ENCODE results near the gene RMP24.
A peak's percentile ranks its signal among the peaks of the same experiment; 100 is the strongest.

The RMP24 gene

GRCh38 chr18:35983147-35983546 lies 10.7 kb downstream of the RMP24 start:
- Histone ChIP-seq H3K4me3 (ENCODE audit: low read depth, low read length) (no peak overlapping the region), H3K27me3 (ENCODE audit: control insufficient read depth, insufficient read depth, low read length) (no peaks in the 10 kb centered on the region), H3K9me3 (ENCODE audit: control insufficient read depth in 2 of 2, low read length in 2 of 2) (no peaks in the 10 kb centered on the region), H3K27ac (ENCODE audit: insufficient read depth, low read length, poor library complexity, severe bottlenecking) (no peak overlapping the region), H3K36me3 (ENCODE audit: control insufficient read depth, insufficient read depth, low read length) (peaks cover 43% of the 10 kb centered on the region), H3K4me1 (ENCODE audit: control insufficient read depth, insufficient read depth, low read length, poor library complexity, severe bottlenecking) (no peaks in the 10 kb centered on the region)
- H3K27ac Mint-ChIP-seq = peak overlapping the region in 1 of 3 donors; percentile 8
- DNase-seq (no peak), ATAC-seq (ENCODE audit: low read depth in 2 of 2) (no peak)
- H3K4me1 Mint-ChIP-seq = peaks cover 0 to 5% (median 2%) of the 10 kb centered on the region in 4 donors
- peaks cover 0 to 3% (median 0%) of the 10 kb centered on the region in 7 donors for H3K9me3 Mint-ChIP-seq
- H3K36me3 Mint-ChIP-seq = peaks cover 51% of the 10 kb centered on the region
- H3K4me3 Mint-ChIP-seq = no peak overlapping the region
- H3K27me3 Mint-ChIP-seq = no peaks in the 10 kb centered on the region

DNA sequence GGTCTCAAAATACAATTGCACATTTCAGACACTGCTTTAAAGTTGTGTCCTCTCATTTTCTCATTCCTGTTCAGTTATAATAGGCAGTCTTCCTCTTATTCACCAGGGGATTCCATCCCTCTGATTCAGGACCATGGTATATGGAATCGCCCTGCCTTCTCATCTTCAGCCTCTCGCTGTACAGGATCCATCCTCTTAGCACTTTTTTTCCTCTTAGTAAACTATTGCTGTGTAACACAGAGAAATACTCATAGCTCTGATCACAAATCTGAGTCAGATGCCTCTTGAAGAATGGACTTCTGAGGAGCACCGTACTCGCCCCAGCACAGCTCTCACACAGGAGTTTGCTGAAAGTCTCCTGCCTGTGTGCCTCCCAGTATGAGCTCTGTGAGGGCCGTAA lies 11.3 kb downstream of the RMP24 start:
- Histone ChIP-seq H3K27me3 (ENCODE audit: control insufficient read depth, insufficient read depth, low read length) (no peaks in the 10 kb centered on the region), H3K9me3 (ENCODE audit: control insufficient read depth in 2 of 2, low read length in 2 of 2) (no peaks in the 10 kb centered on the region), H3K36me3 (ENCODE audit: control insufficient read depth, insufficient read depth, low read length) (peaks cover 41% of the 10 kb centered on the region), H3K4me3 (ENCODE audit: low read depth, low read length) (no peak overlapping the region), H3K27ac (ENCODE audit: insufficient read depth, low read length, poor library complexity, severe bottlenecking) (no peak overlapping the region), H3K4me1 (ENCODE audit: control insufficient read depth, insufficient read depth, low read length, poor library complexity, severe bottlenecking) (no peaks in the 10 kb centered on the region)
- Mint-ChIP-seq H3K9me3 (peaks cover 0 to 3% (median 0%) of the 10 kb centered on the region in 7 donors), H3K36me3 (peaks cover 47% of the 10 kb centered on the region), H3K4me3 (no peak overlapping the region), H3K27me3 (no peaks in the 10 kb centered on the region), H3K27ac (no peak overlapping the region), H3K4me1 (peaks cover 0 to 5% (median 2%) of the 10 kb centered on the region in 4 donors)
- DNase-seq (no peak), ATAC-seq (ENCODE audit: low read depth in 2 of 2) (no peak)

DNA sequence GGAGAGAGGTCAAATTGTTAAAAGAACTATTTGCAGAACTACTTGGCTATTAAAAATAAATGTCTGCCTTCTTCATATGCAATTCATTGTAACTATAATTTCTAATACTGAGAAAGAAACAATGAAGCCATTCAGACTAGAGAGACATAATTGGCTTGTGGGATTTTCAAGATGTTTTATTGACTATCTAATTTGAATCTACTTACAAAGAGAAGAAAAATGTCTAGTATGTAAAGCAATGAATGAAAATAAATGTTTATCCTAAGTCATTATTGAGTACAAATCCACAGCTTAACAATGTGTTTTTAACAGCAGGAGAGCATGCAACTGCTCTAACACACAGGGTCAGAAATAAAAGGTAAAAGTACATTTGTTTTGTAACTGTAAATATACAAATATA lies 19.2 kb downstream of the RMP24 start:
- no peaks in the 10 kb centered on the region for H3K27me3 ChIP-seq (ENCODE audit: control insufficient read depth, insufficient read depth, low read length)
- Mint-ChIP-seq H3K4me1 (no peaks in the 10 kb centered on the region), H3K36me3 (peaks cover 17% of the 10 kb centered on the region), H3K4me3 (no peak overlapping the region), H3K9me3 (no peaks in the 10 kb centered on the region), H3K27ac (no peak overlapping the region), H3K27me3 (no peaks in the 10 kb centered on the region)
- no peak overlapping the region for H3K4me3 ChIP-seq (ENCODE audit: low read depth, low read length)
- H3K36me3 ChIP-seq (ENCODE audit: control insufficient read depth, insufficient read depth, low read length) = peaks cover 21% of the 10 kb centered on the region
- DNase-seq (no peak), ATAC-seq (ENCODE audit: low read depth in 2 of 2) (no peak)
- H3K4me1 ChIP-seq (ENCODE audit: control insufficient read depth, insufficient read depth, low read length, poor library complexity, severe bottlenecking) = no peaks in the 10 kb centered on the region
- H3K9me3 ChIP-seq (ENCODE audit: control insufficient read depth in 2 of 2, low read length in 2 of 2) = no peaks in the 10 kb centered on the region
- no peak overlapping the region for H3K27ac ChIP-seq (ENCODE audit: insufficient read depth, low read length, poor library complexity, severe bottlenecking)

DNA sequence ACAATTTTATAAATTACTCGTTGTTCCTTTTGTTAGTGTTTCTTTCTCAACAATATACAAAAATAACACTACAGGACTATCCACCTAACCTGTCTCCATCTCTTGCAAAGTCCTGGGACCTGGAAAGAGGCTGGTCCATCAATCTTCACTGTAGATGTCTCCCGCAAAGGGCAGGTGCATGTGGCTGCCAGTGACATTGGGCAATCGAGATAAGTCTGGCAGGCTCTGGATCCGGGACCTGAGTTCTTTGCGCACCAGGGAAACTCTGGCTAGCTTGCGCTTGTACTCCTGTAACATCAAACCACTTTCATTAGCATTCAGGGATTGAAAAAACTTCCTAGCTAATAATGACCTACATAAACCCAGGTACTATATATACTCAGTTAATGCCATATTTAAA lies 20.5 kb downstream of the RMP24 start:
- Histone ChIP-seq H3K9me3 (ENCODE audit: control insufficient read depth in 2 of 2, low read length in 2 of 2) (no peaks in the 10 kb centered on the region), H3K36me3 (ENCODE audit: control insufficient read depth, insufficient read depth, low read length) (peaks cover 17% of the 10 kb centered on the region), H3K4me1 (ENCODE audit: control insufficient read depth, insufficient read depth, low read length, poor library complexity, severe bottlenecking) (no peaks in the 10 kb centered on the region), H3K4me3 (ENCODE audit: low read depth, low read length) (no peak overlapping the region), H3K27me3 (ENCODE audit: control insufficient read depth, insufficient read depth, low read length) (no peaks in the 10 kb centered on the region), H3K27ac (ENCODE audit: insufficient read depth, low read length, poor library complexity, severe bottlenecking) (no peak overlapping the region)
- H3K27ac Mint-ChIP-seq = no peak overlapping the region
- H3K36me3 Mint-ChIP-seq = peaks cover 11% of the 10 kb centered on the region
- H3K4me1 Mint-ChIP-seq = no peaks in the 10 kb centered on the region
- ATAC-seq (ENCODE audit: low read depth in 2 of 2) = no peak
- no peaks in the 10 kb centered on the region for H3K9me3 Mint-ChIP-seq
- no peak for DNase-seq
- no peaks in the 10 kb centered on the region for H3K27me3 Mint-ChIP-seq
- H3K4me3 Mint-ChIP-seq = no peak overlapping the region

DNA sequence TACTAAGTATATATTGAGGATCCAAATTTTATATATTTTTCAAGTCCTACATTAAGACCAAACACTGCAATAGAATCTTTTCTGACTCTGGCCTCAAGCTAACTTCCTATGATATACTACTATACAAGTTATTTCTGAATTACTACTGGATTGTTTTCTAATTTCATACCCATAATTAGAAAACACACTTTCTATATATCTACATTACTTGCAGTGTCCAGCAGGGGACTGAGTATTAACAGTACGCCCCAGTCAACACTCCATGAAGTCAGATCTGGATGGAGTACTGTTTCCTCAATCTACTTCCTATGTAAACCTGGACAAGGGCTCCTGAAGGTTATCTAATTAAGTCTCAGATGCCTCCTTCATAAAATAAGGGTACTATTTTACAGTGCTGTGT lies 26.5 kb downstream of the RMP24 start:
- H3K4me3 Mint-ChIP-seq = no peak overlapping the region
- no peaks in the 10 kb centered on the region for H3K36me3 ChIP-seq (ENCODE audit: control insufficient read depth, insufficient read depth, low read length)
- ATAC-seq (ENCODE audit: low read depth in 2 of 2) = no peak
- H3K27ac ChIP-seq (ENCODE audit: insufficient read depth, low read length, poor library complexity, severe bottlenecking) = no peak overlapping the region
- H3K27me3 ChIP-seq (ENCODE audit: control insufficient read depth, insufficient read depth, low read length) = no peaks in the 10 kb centered on the region
- no peaks in the 10 kb centered on the region for H3K4me1 ChIP-seq (ENCODE audit: control insufficient read depth, insufficient read depth, low read length, poor library complexity, severe bottlenecking)
- H3K27me3 Mint-ChIP-seq = no peaks in the 10 kb centered on the region
- DNase-seq = no peak
- H3K27ac Mint-ChIP-seq = no peak overlapping the region
- H3K9me3 Mint-ChIP-seq = no peaks in the 10 kb centered on the region
- no peak overlapping the region for H3K4me3 ChIP-seq (ENCODE audit: low read depth, low read length)
- H3K9me3 ChIP-seq (ENCODE audit: control insufficient read depth in 2 of 2, low read length in 2 of 2) = no peaks in the 10 kb centered on the region
- no peaks in the 10 kb centered on the region for H3K36me3 Mint-ChIP-seq
- peaks cover 0 to 7% (median 2%) of the 10 kb centered on the region in 4 donors for H3K4me1 Mint-ChIP-seq

- H3K27me3 Mint-ChIP-seq = no peaks in the 10 kb centered on the region
- no peaks in the 10 kb centered on the region for H3K36me3 ChIP-seq (ENCODE audit: control insufficient read depth, insufficient read depth, low read length)
- H3K36me3 Mint-ChIP-seq = no peaks in the 10 kb centered on the region
- no peaks in the 10 kb centered on the region for H3K27me3 ChIP-seq (ENCODE audit: control insufficient read depth, insufficient read depth, low read length)
- H3K27ac Mint-ChIP-seq = no peak overlapping the region
- H3K9me3 Mint-ChIP-seq = no peaks in the 10 kb centered on the region
- ATAC-seq (ENCODE audit: low read depth in 2 of 2) = no peak
- no peak overlapping the region for H3K4me3 ChIP-seq (ENCODE audit: low read depth, low read length)
- peaks cover 0 to 7% (median 2%) of the 10 kb centered on the region in 4 donors for H3K4me1 Mint-ChIP-seq
- H3K9me3 ChIP-seq (ENCODE audit: control insufficient read depth in 2 of 2, low read length in 2 of 2) = no peaks in the 10 kb centered on the region
- H3K27ac ChIP-seq (ENCODE audit: insufficient read depth, low read length, poor library complexity, severe bottlenecking) = no peak overlapping the region
- H3K4me1 ChIP-seq (ENCODE audit: control insufficient read depth, insufficient read depth, low read length, poor library complexity, severe bottlenecking) = no peaks in the 10 kb centered on the region
- H3K4me3 Mint-ChIP-seq = no peak overlapping the region
- no peak for DNase-seq
Observed at GRCh38 chr18:35999925-36000324, 27.4 kb downstream of the RMP24 start.

GRCh38 chr18:36006997-36007396 lies 34.5 kb downstream of the RMP24 start:
- peaks cover 0 to 4% (median 0%) of the 10 kb centered on the region in 4 donors for H3K4me1 Mint-ChIP-seq

DNA sequence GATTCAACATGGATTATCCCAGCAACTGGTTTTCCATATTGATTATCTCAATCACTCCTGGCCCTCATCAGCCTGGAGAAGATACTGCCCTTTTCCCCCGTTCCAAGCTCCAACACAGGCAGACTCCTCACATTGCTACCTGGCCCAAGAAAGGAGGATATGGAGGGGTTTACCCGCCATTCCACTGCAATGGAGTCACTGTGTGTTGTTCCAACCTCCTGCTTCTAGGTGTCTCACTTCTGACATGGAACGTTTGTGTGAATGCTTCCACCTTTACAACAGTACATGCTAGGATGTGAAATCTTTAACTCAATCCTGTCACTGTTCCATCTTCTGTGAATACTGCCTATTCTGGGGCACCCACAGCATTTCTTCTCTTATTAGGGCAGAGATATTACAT lies 36.7 kb downstream of the RMP24 start:
- Histone ChIP-seq H3K4me3 (ENCODE audit: low read depth, low read length) (no peak overlapping the region), H3K36me3 (ENCODE audit: control insufficient read depth, insufficient read depth, low read length) (no peaks in the 10 kb centered on the region), H3K9me3 (ENCODE audit: control insufficient read depth in 2 of 2, low read length in 2 of 2) (no peaks in the 10 kb centered on the region), H3K27ac (ENCODE audit: insufficient read depth, low read length, poor library complexity, severe bottlenecking) (no peak overlapping the region), H3K27me3 (ENCODE audit: control insufficient read depth, insufficient read depth, low read length) (no peaks in the 10 kb centered on the region), H3K4me1 (ENCODE audit: control insufficient read depth, insufficient read depth, low read length, poor library complexity, severe bottlenecking) (no peaks in the 10 kb centered on the region)
- ATAC-seq (ENCODE audit: low read depth in 2 of 2) (no peak), DNase-seq (no peak)
- Mint-ChIP-seq H3K4me1 (peaks cover 0 to 2% (median 0%) of the 10 kb centered on the region in 4 donors), H3K9me3 (no peaks in the 10 kb centered on the region), H3K36me3 (peaks cover 5% of the 10 kb centered on the region), H3K4me3 (no peak overlapping the region), H3K27ac (no peak overlapping the region), H3K27me3 (no peaks in the 10 kb centered on the region)

More at GRCh38 chr18:36006997-36007396, 34.5 kb downstream of the RMP24 start:
- Histone ChIP-seq H3K36me3 (ENCODE audit: control insufficient read depth, insufficient read depth, low read length) (no peaks in the 10 kb centered on the region), H3K9me3 (ENCODE audit: control insufficient read depth in 2 of 2, low read length in 2 of 2) (no peaks in the 10 kb centered on the region), H3K4me3 (ENCODE audit: low read depth, low read length) (no peak overlapping the region), H3K27me3 (ENCODE audit: control insufficient read depth, insufficient read depth, low read length) (no peaks in the 10 kb centered on the region), H3K4me1 (ENCODE audit: control insufficient read depth, insufficient read depth, low read length, poor library complexity, severe bottlenecking) (no peaks in the 10 kb centered on the region), H3K27ac (ENCODE audit: insufficient read depth, low read length, poor library complexity, severe bottlenecking) (no peak overlapping the region)
- Mint-ChIP-seq H3K9me3 (no peaks in the 10 kb centered on the region), H3K36me3 (no peaks in the 10 kb centered on the region), H3K4me3 (no peak overlapping the region), H3K27ac (no peak overlapping the region), H3K27me3 (no peaks in the 10 kb centered on the region)
- ATAC-seq (ENCODE audit: low read depth in 2 of 2) (no peak), DNase-seq (no peak)

Data from CD4-positive, CD25-positive, alpha-beta regulatory T cell (primary cell).